ACC112 (cell line): Measurements from ENCODE around the gene INTS6L.

ENCODE experiments used
- H2AFZ ChIP-seq: fragments of 200-600 bp; sonication (generic); one replicate; pipeline ENCODE4 v1.6.0; 2017; ENCODE audit warnings: antibody characterized with exemption, low read length; ENCODE audit not compliant: unreplicated experiment
- H3K27ac ChIP-seq: fragments of 200-600 bp; sonication (generic); 2 replicates; pipeline ENCODE4 v1.5.1; 2014; ENCODE audit warnings: low read depth, mild to moderate bottlenecking, antibody characterized with exemption, low read length, moderate library complexity
- H3K27me3 ChIP-seq: fragments of 200-600 bp; sonication (generic); 2 replicates; pipeline ENCODE4 v1.6.1; 2014; ENCODE audit warnings: mild to moderate bottlenecking, antibody characterized with exemption, low read length, moderate library complexity, mixed read lengths; ENCODE audit not compliant: insufficient read depth
- H3K36me3 ChIP-seq: fragments of 200-600 bp; sonication (generic); 2 replicates; pipeline ENCODE4 v1.6.1; 2016; ENCODE audit warnings: mild to moderate bottlenecking, antibody characterized with exemption, low read length, moderate library complexity, mixed read lengths; ENCODE audit not compliant: insufficient read depth
- H3K4me1 ChIP-seq: fragments of 200-600 bp; sonication (generic); one replicate; pipeline ENCODE4 v1.6.1; 2016; ENCODE audit warnings: low read length, mixed read lengths; ENCODE audit not compliant: insufficient read depth, unreplicated experiment, control insufficient read depth
- H3K4me3 ChIP-seq: fragments of 200-600 bp; sonication (generic); 2 replicates; pipeline ENCODE4 v1.5.1; 2014; ENCODE audit warnings: mild to moderate bottlenecking, low read depth, low read length
- H3K79me2 ChIP-seq: fragments of 200-600 bp; sonication (generic); one replicate; pipeline ENCODE4 v1.6.0; 2016; ENCODE audit warnings: low read length; ENCODE audit not compliant: control insufficient read depth, unreplicated experiment, insufficient read depth

Gene INTS6L

GRCh38 chrX:135520553-135521404, at the start of gene INTS6L:
TSS of gene INTS6L (plus strand) at chrX:135520660. CDS start at chrX:135520993, 333 bp downstream.
- Histone ChIP-seq H3K27me3 (no peaks in the 10 kb centered on the region), H3K36me3 (no peaks in the 10 kb centered on the region), H3K27ac (peak within 1 kb of the TSS; percentile 73), H2AFZ (peak within 1 kb of the TSS; percentile 81), H3K4me3 (peak within 1 kb of the TSS; percentile 86), H3K4me1 (peaks cover 10% of the 10 kb centered on the region), H3K79me2 (peaks cover 2% of the 10 kb centered on the region)

- H3K36me3 ChIP-seq: no peaks in the 10 kb centered on the region
- no peak overlapping the region for H3K4me3 ChIP-seq
- peaks cover 32% of the 10 kb centered on the region for H3K27me3 ChIP-seq
- no peak overlapping the region for H2AFZ ChIP-seq
- no peaks in the 10 kb centered on the region for H3K4me1 ChIP-seq
- H3K27ac ChIP-seq: no peak overlapping the region
- H3K79me2 ChIP-seq: no peaks in the 10 kb centered on the region
Observed at GRCh38 chrX:135476378-135476777, 44.1 kb upstream of the INTS6L start.

- H3K4me1 ChIP-seq: no peaks in the 10 kb centered on the region
- H3K27ac ChIP-seq: no peak overlapping the region
- H2AFZ ChIP-seq: no peak overlapping the region
- H3K79me2 ChIP-seq: no peaks in the 10 kb centered on the region
- no peak overlapping the region for H3K4me3 ChIP-seq
- peaks cover 27% of the 10 kb centered on the region for H3K27me3 ChIP-seq
- H3K36me3 ChIP-seq: no peaks in the 10 kb centered on the region
Observed at GRCh38 chrX:135477576-135477975, 42.9 kb upstream of the INTS6L start.

GRCh38 chrX:135480076-135480475, 40.4 kb upstream of the INTS6L start:
- Histone ChIP-seq H3K36me3 (no peaks in the 10 kb centered on the region), H3K27ac (no peak overlapping the region), H3K4me1 (no peaks in the 10 kb centered on the region), H2AFZ (no peak overlapping the region), H3K27me3 (peaks cover 18% of the 10 kb centered on the region), H3K4me3 (no peak overlapping the region), H3K79me2 (no peaks in the 10 kb centered on the region)

- Histone ChIP-seq H3K79me2 (no peaks in the 10 kb centered on the region), H3K27me3 (peaks cover 3% of the 10 kb centered on the region), H3K36me3 (no peaks in the 10 kb centered on the region), H2AFZ (no peak overlapping the region), H3K4me3 (no peak overlapping the region), H3K4me1 (no peaks in the 10 kb centered on the region), H3K27ac (no peak overlapping the region)
Observed at GRCh38 chrX:135481696-135482179, 38.7 kb upstream of the INTS6L start.

- no peaks in the 10 kb centered on the region for H3K27me3 ChIP-seq
- H3K36me3 ChIP-seq: no peaks in the 10 kb centered on the region
- H2AFZ ChIP-seq: no peak overlapping the region
- H3K27ac ChIP-seq: no peak overlapping the region
- no peak overlapping the region for H3K4me3 ChIP-seq
- no peaks in the 10 kb centered on the region for H3K79me2 ChIP-seq
- H3K4me1 ChIP-seq: no peaks in the 10 kb centered on the region
Observed at GRCh38 chrX:135484641-135485289, 35.7 kb upstream of the INTS6L start.

- Histone ChIP-seq H3K27me3 (no peaks in the 10 kb centered on the region), H2AFZ (no peak overlapping the region), H3K4me3 (no peak overlapping the region), H3K36me3 (no peaks in the 10 kb centered on the region), H3K4me1 (no peaks in the 10 kb centered on the region), H3K79me2 (no peaks in the 10 kb centered on the region), H3K27ac (no peak overlapping the region)
Observed at GRCh38 chrX:135489542-135489941, 30.9 kb upstream of the INTS6L start.

- Histone ChIP-seq H3K27ac (no peak overlapping the region), H3K4me1 (no peaks in the 10 kb centered on the region), H3K79me2 (no peaks in the 10 kb centered on the region), H3K27me3 (no peaks in the 10 kb centered on the region), H3K36me3 (no peaks in the 10 kb centered on the region), H3K4me3 (no peak overlapping the region), H2AFZ (no peak overlapping the region)
Observed at GRCh38 chrX:135490979-135491514, 29.4 kb upstream of the INTS6L start.

- H3K36me3 ChIP-seq: no peaks in the 10 kb centered on the region
- H3K27me3 ChIP-seq: no peaks in the 10 kb centered on the region
- no peaks in the 10 kb centered on the region for H3K79me2 ChIP-seq
- no peak overlapping the region for H2AFZ ChIP-seq
- no peak overlapping the region for H3K4me3 ChIP-seq
- no peaks in the 10 kb centered on the region for H3K4me1 ChIP-seq
- no peak overlapping the region for H3K27ac ChIP-seq
Observed at GRCh38 chrX:135494453-135494852, 26.0 kb upstream of the INTS6L start.

GRCh38 chrX:135497736-135498135, 22.7 kb upstream of the INTS6L start:
- H3K79me2 ChIP-seq: no peaks in the 10 kb centered on the region
- no peaks in the 10 kb centered on the region for H3K27me3 ChIP-seq
- no peak overlapping the region for H3K27ac ChIP-seq
- H2AFZ ChIP-seq: no peak overlapping the region
- H3K4me1 ChIP-seq: no peaks in the 10 kb centered on the region
- no peak overlapping the region for H3K4me3 ChIP-seq
- no peaks in the 10 kb centered on the region for H3K36me3 ChIP-seq
